AG08395 (cell line): Measurements from ENCODE around the gene ENO4.

Experiments used
- DNase-seq: peaks from one replicate; pipeline ENCODE4 v3.0.0; 2012; ENCODE audit warnings: mixed read lengths, low spot score

ENO4 gene

DNA sequence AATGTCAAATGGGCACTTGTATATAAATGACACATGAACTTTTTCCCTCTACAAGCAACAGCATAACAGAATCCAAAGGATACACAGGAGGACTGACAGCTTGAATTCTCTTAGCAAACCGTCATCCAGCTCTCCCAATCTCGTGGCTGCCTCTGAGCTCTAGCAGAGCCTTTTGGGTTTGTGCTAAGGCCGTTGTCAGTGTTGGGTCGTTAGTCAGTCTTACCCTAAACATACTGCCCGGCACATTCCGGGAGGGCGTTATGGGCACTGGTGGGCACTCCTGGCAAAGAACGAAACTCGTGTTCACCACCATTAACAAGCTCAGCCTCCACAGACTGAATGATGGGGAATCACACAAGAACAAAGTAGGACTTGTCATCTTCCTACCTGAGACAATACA, 19.6 kb upstream of the ENO4 start:
- DNase-seq, result no peak

- no peak for DNase-seq
Measured at GRCh38 chr10:116831086-116831485, 18.2 kb upstream of the ENO4 start.

DNA sequence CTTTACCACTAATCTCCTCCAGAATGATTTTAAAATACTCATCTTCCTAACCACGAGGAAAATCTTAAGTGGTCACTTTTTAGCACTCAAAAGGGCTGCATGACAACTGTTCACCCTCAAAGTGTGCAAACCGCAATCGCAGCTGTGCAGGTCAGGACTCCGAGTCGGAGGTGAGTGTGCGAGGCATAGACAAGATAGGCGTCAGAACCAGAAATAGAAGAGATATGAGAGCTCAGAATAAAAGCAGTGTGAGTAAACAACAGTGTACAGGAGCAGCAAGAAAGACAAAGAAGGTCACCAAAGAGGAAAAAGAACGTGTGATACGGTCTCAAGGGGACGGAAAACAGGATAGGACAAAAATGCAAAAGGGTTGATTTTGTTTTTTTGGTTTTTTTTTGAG, 17.5 kb upstream of the ENO4 start:
- DNase-seq, result no peak

DNA sequence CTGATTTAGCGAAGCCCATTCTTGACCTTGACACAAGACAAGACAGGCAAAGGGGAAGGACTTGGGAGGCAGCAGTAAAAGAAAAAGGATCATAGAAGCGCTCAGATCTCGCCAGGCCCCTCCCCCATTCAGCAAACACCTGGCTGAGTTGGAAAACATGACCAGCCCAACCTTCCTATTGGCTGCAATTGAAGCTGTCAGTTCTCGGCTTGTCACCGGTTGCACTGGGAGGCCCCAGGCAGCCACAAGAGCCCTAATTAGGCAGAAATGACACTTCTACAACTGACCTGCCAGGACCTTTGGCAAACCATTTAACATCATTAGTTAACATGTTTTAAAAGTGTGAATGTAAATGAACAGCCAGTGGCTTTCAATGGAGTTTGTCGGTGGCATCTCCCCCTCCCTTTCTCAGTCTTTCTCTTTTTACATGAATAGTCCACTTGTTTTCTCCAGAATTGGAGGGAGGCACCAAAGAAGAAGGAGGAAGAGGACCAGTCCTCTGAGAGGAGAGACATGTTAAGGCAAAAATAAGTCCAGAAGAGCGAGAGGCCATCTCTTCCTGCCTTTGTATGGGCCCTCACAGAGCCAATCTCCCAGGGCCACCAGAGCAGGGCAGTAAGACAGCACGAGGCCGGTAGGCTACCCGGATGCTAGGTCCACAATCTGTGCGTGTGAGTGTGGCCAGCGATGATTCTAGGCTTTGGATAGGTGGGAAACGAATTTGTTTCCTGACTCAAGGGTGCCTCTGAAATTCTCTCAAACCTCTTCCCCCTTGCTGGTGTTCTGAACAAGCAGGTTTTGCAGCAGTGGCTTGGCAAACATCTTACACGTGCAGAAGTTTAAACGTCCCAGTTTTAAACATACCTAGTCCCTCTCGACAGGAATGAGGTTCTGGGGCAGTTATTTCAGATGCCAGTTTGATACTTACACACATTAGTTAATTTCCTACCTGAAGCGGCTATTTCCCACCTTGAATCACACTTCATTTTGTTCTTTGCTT, 15.0 kb upstream of the ENO4 start:
- no peak for DNase-seq

DNA sequence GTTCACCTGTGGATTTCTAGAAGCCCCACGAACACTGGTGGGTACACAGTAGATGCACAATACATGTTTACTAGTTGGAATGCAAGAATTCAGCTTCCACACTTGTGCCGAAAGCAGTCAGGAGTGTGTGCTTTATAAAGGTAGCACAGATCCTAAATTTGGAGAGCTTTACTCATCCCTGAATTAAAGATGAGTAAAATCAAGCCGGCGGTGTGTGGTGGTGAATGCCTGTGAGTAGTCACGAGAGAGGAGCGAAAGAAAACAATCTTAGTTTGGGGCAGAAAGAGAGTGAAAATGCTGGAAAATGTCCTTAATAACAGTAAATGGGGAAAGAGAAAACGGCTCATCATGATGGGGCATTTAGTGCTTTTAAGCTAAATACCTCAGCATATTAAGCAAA, 13.6 kb upstream of the ENO4 start:
- DNase-seq, result no peak

DNA sequence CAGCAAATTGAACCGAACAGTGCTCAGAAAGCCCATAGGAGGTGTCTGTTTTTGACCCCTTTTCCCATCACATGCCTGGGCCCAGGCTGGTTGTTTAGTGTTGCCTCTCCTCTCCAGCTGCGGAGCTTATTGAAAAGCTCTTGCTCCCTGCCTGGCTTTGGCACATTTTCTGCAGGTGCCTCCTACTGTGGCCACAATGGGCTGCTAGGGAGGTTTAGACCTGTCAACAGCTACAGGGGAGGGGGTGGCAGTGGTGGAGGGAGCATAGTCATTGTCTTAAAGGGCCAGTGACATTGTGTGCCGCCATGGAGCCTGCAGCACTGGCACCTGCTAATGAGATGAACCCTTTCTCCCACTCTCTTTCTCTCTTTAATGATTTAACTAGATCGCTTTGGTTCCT, 13.2 kb upstream of the ENO4 start:
- no peak for DNase-seq

- no peak for DNase-seq
Measured at GRCh38 chr10:116836902-116837523, 12.3 kb upstream of the ENO4 start.

DNA sequence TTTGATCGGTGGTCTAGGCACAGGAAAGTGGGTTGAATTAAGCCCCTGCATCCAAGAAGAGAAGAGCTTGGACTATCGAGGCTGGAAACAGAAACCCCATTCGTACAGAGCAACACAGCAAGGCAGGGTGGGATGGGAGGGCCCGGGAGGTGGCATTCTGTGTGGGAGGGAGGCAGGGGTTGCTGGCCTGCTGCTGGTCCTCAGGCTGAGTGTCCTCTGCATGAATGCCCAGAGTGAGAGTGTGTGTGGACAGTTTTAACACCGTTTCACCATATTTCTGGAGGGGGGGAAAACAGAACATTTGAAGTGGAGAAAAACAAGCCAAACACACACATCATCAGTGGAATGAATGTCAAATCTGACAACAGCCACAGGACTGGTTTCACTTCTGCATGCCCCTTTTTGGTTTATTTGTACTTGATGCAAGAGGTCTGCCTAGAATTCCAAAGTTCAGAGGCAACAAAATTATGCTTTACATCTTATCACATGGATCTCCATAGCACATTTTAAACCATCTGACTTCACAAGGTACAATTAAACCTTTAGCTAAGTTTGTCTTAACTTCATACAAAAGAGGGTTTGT, 11.1 kb upstream of the ENO4 start:
- no peak for DNase-seq

DNA sequence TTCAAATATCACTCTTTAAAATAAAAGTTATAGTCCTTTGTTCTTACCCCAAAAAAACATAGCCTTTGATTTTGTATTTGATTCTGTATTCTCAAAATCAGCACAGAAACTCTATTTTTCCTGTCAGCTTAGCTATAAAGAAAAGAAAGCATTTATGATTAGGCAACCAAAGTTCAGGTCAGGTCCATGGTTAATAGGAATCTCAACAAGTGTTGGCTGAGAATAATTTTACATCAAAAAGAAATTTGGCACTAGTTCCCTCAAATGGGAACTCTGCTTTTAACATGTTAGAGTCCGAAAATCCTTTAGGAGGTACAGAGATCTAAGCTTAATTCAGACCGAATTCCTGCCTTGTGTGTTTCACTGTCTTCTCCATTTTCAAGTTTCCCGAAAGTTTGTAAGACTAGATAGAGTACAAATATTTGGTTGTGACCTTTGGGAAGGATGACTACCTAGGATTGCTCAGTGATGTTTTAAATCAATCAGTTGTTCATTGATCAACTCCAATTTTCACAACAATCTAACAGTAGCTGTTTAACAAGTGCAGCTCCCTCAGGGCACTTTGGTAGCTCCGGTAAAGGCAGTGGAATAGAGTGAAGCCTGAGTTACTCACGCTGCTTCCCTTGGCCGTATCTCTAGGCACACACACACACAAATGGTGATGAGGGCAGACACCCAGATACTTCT, 8.8 kb upstream of the ENO4 start:
- DNase-seq, result no peak

DNA sequence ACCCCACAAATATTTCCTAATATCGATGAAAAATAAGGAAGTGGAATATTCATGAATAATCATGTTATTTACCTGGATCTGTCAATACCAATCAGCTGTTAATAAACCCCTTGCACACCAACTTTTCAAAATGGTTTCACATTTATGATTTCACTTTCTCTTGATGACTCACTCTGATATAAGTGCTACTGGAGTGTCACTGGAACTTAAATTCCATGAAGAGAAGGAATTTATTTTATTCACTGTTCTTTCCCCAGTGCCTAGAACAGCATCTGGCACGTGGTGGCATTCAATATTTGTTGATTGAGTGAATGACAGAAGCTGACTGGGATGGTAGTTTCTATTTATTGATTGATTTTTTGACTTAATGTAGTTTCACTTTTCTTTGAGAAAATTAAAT, 3.5 kb upstream of the ENO4 start:
- no peak for DNase-seq

DNA sequence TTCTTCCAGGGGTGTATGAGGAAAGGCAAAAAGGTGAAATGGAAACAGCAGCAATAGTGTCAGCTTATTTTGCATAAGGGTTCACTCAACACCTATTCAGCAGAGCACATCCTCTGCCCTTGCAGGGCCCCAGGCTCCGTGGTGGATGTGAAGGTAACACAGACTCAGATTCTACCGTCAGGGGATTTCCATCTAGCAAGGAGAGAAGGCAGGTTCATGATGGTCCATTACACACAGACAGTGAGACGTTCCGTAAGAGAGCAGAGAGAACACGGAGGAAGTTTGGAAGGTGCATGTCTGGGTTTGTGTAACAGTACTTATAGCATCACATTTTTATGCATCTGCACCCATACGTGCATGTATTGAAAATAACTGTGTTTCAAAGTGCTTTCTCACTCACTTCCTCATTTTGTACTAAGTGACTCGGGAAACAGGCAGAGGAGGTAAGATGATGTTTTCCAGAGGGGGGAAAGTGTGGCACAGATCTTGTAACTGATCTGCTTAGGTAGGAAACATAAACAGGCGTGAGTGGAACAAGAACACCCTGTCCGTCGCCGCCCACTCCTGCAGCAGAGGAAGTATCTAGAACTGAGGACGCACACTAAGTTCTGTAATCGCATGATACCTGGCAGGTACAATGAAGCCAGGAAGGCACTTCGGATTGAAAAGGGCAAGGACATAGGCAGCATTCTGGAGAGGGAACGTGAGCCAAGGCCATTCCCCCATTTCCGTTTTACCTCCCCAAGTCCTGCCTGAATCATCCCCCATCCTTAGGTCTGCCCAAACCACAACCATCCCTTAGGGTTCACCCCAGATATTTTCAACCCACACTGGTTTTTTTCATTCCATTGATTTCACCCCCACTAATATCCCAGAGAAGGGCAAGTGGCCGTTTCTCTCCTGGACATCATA, 1.0 kb upstream of the ENO4 start:
- DNase-seq, result no peak

DNA sequence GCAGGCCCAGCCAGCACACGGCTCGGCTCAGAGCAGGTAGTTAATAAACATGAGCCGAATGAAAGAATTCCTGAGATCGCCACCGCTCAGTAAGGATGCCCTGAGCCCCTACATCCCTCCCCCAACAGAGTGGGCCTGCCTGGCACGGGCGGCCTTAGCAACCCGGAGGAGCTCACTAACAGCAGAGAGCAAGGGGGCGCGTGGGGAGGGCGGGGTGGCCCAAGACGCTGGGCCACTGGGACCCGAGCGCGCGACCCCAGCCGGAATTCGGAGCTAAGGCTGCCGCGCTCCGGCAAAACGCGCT, 403 bp upstream of the ENO4 start:
- no peak for DNase-seq

- no peak for DNase-seq
Measured at GRCh38 chr10:116850058-116850611, 836 bp downstream of the ENO4 start.

- DNase-seq, result no peak
Measured at GRCh38 chr10:116852246-116852645, 2.9 kb downstream of the ENO4 start.

GRCh38 chr10:116853287-116853686, 4.0 kb downstream of the ENO4 start:
- no peak for DNase-seq

DNA sequence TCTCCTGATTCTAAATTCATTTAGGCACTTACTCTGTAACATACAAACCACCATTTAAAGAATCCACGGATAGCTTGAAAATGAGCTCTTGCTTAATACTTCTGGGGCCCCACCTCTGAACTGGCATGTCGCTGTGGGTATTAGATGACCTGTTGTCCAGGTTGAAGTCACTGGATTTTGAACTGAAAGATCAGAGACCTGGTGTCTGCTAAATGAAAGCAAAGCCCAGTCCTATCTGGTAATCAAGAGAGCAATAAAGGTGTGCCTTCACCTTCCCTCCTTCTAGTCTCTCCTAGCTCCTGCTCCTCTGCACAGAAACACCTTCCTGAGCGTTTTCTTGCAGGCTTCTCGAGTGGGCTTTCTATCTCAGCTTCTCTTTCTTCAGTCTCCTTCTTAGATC, 4.4 kb downstream of the ENO4 start:
- no peak for DNase-seq

GRCh38 chr10:116857156-116857555, 7.9 kb downstream of the ENO4 start:
- no peak for DNase-seq

GRCh38 chr10:116861796-116862195, 12.5 kb downstream of the ENO4 start:
- DNase-seq, result no peak

- DNase-seq, result no peak
Measured at GRCh38 chr10:116864436-116864835, 15.1 kb downstream of the ENO4 start.

GRCh38 chr10:116866066-116866465, 16.8 kb downstream of the ENO4 start:
- DNase-seq, result no peak

DNA sequence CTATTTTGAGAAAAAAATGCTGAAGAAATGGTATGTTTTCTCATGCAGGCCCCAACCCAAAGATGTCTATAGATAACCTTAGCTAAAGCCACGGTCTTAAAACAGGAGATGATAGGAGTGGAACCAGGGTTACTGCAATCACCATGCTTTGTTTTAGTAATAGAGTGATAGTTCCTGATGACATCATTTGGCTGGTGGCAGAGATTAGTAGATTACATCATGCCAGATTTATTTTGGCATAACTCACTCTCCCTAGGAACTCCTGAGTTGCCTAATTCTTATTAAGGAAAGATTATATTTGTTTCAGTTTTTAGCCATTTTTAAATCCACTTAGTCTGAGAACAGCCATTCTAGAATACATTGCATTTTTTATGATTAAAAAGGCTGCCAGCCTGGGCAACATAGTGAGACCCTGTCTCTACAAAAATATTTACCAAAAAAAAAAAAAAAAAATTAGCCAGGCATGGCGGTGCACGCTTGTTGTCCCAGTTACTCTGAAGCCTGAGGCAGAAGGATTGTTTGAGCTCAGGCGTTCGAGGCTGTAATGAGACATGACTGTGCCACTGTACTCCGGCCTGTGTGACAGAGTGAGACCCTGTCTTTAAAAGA, 17.8 kb downstream of the ENO4 start:
- peak; percentile 38 for DNase-seq
